ENCODE results near the gene CLSTN3.

CLSTN3 gene

DNA sequence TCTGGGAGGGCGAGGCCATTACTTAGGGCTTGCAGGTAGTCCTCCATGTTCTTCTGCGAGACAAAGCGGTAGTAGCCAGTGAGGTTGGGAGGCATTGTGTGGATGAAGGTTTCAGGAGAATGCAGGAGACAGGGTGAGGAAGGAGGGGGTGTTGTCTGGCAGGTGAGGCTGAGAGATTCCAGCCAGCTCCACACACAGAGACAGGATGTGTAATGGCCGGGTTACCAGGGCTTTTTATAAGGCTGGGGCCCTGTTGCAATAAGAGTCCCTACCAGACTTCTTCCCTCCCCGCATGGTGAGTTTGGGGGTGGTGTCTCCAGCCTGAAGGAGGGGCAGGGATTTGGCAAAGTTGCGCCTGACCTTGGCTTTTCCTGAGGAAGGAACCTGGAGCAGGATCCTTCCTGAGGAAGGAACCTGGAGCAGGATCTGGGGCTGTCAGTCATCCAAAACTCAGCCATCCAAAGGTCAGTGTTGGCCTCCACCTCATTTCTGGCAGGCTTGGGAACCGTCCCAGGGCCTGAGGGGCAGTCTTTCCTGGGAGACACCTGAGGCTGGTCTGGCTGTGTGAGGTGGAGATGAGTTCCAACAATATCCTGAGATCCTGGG, 1.4 kb upstream of the CLSTN3 start, which contains the start of gene RBP5:
RBP5 (minus strand) TSS at position 209 of the 606 bp plus-strand sequence; CDS start at position 95, 114 bp downstream.
- no peak for DNase-seq

- DNase-seq, result no peak
These were observed 792 bp upstream of the CLSTN3 start for GRCh38 chr12:7129287-7129871.

- DNase-seq, result peak in 1 of 2 experiments; percentile 20
These were observed 730 bp downstream of the CLSTN3 start for GRCh38 chr12:7130701-7131501.

DNA sequence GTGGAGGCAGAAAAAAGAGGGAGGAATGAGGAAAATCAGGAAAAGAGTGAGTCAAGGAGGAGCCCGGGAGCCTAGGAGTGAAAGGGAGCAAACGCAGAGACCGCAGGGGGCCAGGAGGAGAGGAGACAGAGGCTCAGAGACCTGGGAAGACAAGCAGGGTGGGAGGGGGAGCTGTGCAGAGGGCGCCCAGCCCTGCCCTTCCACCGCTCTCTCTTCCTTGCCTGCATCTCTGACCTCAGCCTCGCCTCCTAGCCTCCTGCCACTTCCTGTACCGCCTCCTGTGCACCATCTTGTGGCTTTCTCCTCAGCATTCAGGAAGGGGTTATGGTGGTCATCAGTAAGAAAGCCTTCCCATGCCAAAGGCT, 1.3 kb downstream of the CLSTN3 start:
- DNase-seq, result no peak

GRCh38 chr12:7134396-7135166, 4.4 kb downstream of the CLSTN3 start:
- no peak for DNase-seq

DNA sequence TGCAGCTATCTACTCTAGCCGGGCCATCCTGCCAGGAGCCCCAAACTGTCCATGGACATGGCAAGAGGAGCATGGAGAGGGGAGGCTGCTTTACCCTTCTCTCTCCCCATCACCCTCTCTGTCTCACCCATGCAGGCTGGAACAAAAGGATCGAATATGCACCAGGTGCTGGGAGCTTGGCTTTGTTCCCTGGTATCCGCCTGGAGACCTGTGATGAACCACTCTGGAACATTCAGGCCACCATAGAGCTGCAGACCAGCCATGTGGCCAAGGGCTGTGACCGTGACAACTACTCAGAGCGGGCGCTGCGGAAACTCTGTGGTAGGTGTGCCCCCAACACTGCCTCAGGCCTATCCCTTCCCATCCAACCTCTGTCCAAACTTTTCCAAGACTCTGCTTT, 5.9 kb downstream of the CLSTN3 start:
- no peak for DNase-seq

GRCh38 chr12:7136676-7137075, 6.5 kb downstream of the CLSTN3 start:
- DNase-seq, result no peak

DNA sequence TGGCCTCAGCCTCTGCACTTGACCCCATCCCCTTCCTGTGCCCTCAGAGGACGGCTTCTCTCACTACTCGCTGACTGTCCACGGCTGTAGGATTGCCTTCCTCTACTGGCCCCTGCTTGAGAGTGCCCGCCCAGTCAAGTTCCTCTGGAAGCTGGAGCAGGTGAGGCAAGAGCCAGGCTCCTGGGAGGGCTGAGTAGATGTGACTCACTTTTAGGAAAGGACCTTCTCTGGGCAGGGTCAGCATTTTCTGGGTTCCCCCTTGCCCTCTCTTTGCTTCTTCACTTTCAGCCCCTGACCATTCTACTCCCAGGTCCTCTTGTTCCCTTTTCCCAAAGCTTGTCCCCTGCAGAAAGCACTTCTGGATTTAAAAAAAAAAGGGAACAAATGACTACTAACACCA, 7.7 kb downstream of the CLSTN3 start:
- no peak for DNase-seq

- no peak for DNase-seq
These were observed 9.0 kb downstream of the CLSTN3 start for GRCh38 chr12:7139200-7139599.

- no peak for DNase-seq
These were observed 11.3 kb downstream of the CLSTN3 start for GRCh38 chr12:7141351-7142005.

DNA sequence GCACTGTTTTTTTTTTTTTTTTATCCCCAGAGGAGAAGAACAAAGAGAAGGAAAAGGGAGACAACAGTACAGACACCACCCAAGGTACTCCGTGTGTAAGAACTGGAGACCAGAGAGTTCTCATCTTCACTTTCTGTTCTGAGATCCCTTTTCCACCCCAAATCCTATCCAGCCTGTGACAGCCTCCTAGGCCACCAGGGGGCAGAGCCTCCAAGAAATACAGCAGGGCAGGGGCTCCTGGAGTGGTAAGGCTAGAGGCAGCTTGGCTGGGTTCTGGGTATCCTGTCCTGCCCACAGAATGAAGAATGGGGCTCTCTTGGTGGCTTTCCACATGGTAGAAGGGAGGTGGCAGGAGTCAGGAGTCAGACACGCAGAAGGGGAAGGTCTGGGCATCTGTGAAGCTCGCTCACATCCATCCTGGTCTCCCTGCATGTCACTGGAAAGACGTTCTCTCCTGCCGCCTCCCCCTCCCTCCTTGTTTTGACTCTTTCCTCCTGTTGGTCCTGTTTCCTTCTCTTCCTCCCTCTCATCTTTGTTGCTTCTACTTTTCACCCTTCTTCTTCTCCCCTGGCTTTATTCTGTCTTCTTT, 12.0 kb downstream of the CLSTN3 start:
- peak; percentile 4 to 60 for DNase-seq

DNA sequence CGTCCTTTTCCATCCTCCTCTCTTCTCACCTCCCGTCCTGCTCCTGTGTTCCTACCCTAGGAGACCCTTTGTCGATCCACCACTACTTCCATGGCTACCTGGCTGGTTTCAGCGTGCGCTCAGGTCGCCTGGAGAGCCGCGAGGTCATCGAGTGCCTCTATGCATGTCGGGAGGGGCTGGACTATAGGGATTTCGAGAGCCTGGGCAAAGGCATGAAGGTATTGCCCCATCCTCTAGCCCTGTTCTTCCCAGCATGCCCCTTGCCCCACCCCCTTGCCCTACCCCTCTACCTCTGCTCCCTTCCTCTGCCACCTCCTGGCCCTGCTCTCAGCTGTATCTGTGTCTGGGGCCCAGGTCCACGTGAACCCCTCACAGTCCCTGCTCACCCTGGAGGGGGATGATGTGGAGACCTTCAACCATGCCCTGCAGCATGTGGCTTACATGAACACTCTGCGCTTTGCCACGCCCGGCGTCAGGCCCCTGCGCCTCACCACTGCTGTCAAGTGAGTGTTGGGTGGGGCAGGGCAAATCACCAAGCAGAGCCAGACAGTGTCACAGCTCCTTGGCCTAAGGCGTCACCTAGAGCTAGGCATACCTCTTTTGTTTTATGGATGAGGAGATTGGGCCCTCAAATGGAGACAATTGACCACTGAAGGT, 12.8 kb downstream of the CLSTN3 start:
- no peak for DNase-seq

DNA sequence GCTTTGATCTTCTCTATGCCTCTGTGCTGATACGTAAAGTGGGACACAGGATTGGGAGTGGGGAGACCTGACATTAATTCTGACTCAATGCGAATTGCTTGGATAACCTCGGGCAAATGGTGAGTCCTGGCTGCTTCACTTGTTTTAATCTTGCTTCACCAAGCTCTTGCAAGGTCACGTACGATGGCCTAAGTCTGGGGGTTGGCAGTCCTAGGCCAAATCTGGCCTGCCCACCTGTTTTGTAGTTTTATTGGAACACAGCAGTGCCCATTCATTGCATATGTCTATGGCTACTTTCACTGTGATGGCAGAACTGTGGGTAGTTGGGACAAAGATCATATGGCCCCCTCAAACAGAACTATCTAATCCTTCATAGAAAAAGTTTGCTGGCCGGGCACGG, 13.4 kb downstream of the CLSTN3 start:
- no peak for DNase-seq

DNA sequence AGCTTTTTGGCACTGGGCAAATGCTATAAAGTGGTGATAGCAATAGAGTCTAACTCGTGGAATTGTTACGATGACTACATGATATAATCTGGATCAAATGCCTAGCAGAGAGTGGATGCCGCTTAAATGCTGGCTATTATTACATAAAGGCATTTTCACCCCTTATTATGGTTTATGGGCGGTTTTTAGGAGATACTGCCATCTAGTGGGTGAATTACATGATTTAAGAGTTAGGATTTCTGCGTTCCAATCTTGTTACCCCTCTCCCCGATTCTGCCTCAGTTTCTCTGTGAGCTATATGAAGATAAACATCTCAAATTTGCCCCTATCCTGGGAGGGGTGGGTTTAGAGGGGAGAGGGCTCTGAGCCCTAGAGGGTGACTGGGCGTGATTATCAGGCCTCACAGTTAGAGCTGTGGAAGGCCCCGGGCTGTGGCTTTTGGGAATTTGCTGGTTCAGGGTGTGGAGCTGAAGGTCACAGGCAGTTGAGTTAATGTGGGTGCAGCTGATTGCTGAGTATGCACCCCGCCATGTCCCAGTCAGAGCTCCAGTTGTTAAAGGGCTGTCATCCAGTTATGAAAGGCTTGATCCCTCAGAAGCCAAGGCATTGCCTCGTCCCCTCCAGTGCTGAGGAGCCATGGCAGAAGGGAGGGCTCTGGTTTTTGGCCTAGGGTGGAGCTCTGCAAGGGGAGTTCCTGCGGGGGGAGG, 14.4 kb downstream of the CLSTN3 start:
- DNase-seq, result peak in 1 of 2 experiments; percentile 60

- DNase-seq, result no peak
These were observed 15.5 kb downstream of the CLSTN3 start for GRCh38 chr12:7145671-7146070.

DNA sequence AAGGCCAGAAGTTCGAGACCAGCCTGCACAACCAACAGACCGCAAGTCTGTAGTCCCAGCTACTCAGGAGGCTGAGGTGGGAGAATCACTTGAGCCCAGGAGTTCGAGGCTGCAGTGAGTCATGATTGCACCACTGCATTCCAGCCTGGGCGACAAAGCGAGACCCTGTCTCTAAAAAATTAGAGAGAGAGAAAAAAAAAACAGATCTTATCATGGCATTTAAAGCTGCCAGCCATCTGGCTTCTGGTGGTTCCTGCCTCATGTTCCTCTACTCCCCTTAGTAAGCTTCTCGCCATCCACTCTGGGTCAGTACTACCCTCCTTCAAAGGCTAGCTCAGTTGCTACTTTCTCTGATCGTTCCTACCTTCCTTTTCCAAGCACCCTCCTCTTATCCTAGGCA, 16.1 kb downstream of the CLSTN3 start:
- no peak for DNase-seq

- no peak for DNase-seq
These were observed 16.7 kb downstream of the CLSTN3 start for GRCh38 chr12:7146906-7147305.

DNA sequence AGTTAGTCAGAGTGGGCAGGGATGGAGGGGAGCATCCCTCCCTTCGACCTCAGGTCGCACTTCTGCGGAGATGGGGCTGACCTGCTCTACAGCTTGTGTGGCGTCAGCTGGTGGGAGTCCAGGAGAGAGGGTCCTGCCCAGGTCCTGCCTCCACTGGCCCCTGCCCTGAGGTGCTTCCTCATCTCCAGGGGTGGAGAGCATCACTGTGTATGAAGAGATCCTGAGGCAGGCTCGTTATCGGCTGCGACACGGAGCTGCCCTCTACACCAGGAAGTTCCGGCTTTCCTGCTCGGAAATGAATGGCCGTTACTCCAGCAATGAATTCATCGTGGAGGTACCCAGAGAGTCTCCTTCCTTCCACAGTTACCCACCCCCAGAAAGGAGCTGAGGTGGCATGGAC, 20.2 kb downstream of the CLSTN3 start:
- DNase-seq, result no peak

- DNase-seq, result no peak
These were observed 20.7 kb downstream of the CLSTN3 start for GRCh38 chr12:7150841-7151240.

- no peak for DNase-seq
These were observed 21.4 kb downstream of the CLSTN3 start for GRCh38 chr12:7151532-7151931.

DNA sequence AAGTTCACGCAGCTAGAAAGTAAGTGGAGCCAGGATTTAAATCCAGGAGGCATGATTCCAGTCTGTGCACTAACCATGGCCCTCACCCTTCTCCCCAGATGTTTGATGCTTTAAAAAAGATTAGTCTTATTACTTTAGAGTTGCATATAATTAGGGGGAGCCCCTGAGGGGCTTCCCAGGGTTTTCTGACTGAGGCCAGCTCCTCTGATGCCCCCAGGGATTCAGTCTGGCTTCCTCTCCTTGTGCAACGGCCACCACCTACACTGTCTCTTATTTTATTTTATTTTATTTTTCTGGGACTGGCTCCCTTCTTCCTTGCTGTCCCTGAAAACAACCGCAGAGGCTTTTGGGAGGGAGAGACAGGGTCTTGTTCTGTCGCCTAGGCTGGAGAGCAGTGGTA, 22.6 kb downstream of the CLSTN3 start:
- DNase-seq, result no peak

Data from NCI-H446 (cell line).